HepG2 (cell line): ENCODE measurements around the gene LDLRAD3. TPM values are rescaled to one million over a fixed set of nuclear protein-coding genes. Genes with fewer than 3 reads are reported as not detected.

ENCODE experiments used
- ATM ChIP-seq: fragments of 450-650 bp; IDR thresholded peaks from 2 replicates; pipeline ENCODE4 v1.7.1; 2017; ENCODE audit warnings: mild to moderate bottlenecking, borderline replicate concordance
- CEBPG ChIP-seq: IDR thresholded peaks from 2 replicates; pipeline ENCODE4 v1.6.1; 2016
- KDM1A ChIP-seq: IDR thresholded peaks from 2 replicates; pipeline ENCODE4 v1.6.1; 2016; ENCODE audit warnings: missing compliant biosample characterization
- KLF9 ChIP-seq: IDR thresholded peaks from 2 replicates; pipeline ENCODE4 v1.6.1; 2016; ENCODE audit warnings: low read depth
- POLR2G ChIP-seq: fragments of 200-400 bp; formaldehyde crosslinking; IDR thresholded peaks from 2 replicates; pipeline ENCODE4 v1.6.1; 2018; ENCODE audit warnings: mild to moderate bottlenecking, low read depth, low read length, moderate library complexity
- RELA ChIP-seq: sonication (generic); formaldehyde crosslinking; IDR thresholded peaks from 2 replicates; pipeline ENCODE4 v1.4.0; 2020; ENCODE audit warnings: missing genetic modification reagents
- ZNF282 ChIP-seq: fragments of 450-650 bp; IDR thresholded peaks from 2 replicates; pipeline ENCODE4 v1.6.1; 2018; ENCODE audit not compliant: partially characterized antibody
- ZNF615 ChIP-seq: sonication (generic); formaldehyde crosslinking; IDR thresholded peaks from 2 replicates; pipeline ENCODE4 v1.5.0; 2020; ENCODE audit warnings: mild to moderate bottlenecking, missing genetic modification reagents, borderline replicate concordance
- ZNF775 ChIP-seq: sonication (generic); formaldehyde crosslinking; IDR thresholded peaks from 2 replicates; pipeline ENCODE4 v1.4.0; 2020; ENCODE audit warnings: missing genetic modification reagents, mild to moderate bottlenecking, moderate library complexity, borderline replicate concordance
- polyA plus RNA-seq, 8 experiments: library from polyadenylated mRNA; depleted of rRNA in 3 of 8; stranded (reverse) in 7 of 8; unstranded in 1 of 8; fragments of >200 nt; fragmentation: Illumina TruSeq in 4 of 8; extraction: Trizol in 4 of 8; gene quantifications; 2 replicates each; pipeline versions ENCODE4 v1.2.1 to v1.2.3, GENCODE V29; 2011 to 2016; ENCODE audit warnings: low read depth in 4 of 8, missing spikeins in 1 of 8, mixed read lengths in 1 of 8; ENCODE audit not compliant: insufficient read depth in 1 of 8
- total RNA-seq, 5 experiments: library from RNA; depleted of rRNA; stranded (reverse); fragments of >200 nt; fragmentation: Illumina TruSeq; extraction: Trizol; gene quantifications; 2 replicates each; pipeline ENCODE4 v1.2.3, GENCODE V29; 2016; ENCODE audit warnings: low read depth in 1 of 5
- TF ChIP-seq, protein P1 (sequence below), 2 experiments: fragments of 450-650 bp in 1 of 2; sonication (generic) in 1 of 2; formaldehyde crosslinking; IDR thresholded peaks; 2 replicates each; pipeline versions ENCODE4 v1.5.0 to v1.8.0; 2020 to 2022; ENCODE audit warnings: mild to moderate bottlenecking in 1 of 2, missing genetic modification reagents in 1 of 2
- TF ChIP-seq, protein P2 (sequence below): sonication (generic); formaldehyde crosslinking; IDR thresholded peaks from 2 replicates; pipeline ENCODE4 v1.4.0; 2020; ENCODE audit warnings: missing genetic modification reagents
- TF ChIP-seq, protein P3 (sequence below): sonication (generic); formaldehyde crosslinking; IDR thresholded peaks from 2 replicates; pipeline ENCODE4 v1.5.0; 2020; ENCODE audit warnings: mild to moderate bottlenecking, missing genetic modification reagents

Gene LDLRAD3
- total and polyA plus RNA-seq, 2 of the 13 experiments (the other 11 are each of a cell fraction or from before 2014, with no cell fraction given): 0.50 to 0.60 TPM

DNA sequence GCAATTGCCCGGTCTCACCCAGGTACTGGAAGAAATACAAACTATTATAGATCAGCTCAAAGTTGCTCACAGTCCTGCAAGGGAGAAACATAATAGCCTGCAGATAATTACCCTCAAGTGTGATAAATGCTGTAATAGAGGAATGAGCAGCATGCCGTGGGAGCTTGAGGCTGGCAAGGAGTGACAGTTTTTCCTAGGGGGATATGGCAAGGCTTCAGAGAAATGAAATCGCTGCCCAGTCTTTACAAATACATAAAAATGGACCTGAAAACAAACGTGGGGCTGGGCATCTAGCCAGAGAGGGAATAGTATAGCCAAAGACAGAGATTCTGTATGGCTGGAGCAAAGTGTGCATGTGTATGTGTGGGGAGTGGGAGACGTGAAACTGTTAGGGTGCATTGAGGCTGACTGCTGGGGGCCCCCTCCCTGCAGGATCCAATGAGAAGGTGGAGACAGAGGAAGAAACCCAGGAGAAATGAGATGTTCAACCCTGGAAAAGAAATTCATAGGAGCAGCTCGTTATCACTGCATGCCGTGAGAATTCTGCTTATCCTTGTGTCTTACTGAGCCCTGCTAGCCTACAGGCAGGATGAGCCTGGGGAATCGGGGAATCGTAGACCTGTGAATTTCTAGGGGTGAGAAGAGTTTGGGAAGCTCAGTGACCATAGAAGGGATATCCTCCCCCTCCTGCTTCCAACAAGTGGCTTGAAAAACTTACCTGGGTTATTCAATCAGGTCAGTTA lies 167.0 kb downstream of the LDLRAD3 start (continued):
- no peak for TF ChIP-seq KDM1A
- TF ChIP-seq ATM: no peak
- TF ChIP-seq ZNF615 (CRISPR knock-in tag): no peak
- TF ChIP-seq, protein P1, sequence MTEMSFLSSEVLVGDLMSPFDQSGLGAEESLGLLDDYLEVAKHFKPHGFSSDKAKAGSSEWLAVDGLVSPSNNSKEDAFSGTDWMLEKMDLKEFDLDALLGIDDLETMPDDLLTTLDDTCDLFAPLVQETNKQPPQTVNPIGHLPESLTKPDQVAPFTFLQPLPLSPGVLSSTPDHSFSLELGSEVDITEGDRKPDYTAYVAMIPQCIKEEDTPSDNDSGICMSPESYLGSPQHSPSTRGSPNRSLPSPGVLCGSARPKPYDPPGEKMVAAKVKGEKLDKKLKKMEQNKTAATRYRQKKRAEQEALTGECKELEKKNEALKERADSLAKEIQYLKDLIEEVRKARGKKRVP (CRISPR knock-in tag; IDR thresholded peaks at IDR 0.05): no peak
- no peak for TF ChIP-seq POLR2G
- TF ChIP-seq, protein P2, sequence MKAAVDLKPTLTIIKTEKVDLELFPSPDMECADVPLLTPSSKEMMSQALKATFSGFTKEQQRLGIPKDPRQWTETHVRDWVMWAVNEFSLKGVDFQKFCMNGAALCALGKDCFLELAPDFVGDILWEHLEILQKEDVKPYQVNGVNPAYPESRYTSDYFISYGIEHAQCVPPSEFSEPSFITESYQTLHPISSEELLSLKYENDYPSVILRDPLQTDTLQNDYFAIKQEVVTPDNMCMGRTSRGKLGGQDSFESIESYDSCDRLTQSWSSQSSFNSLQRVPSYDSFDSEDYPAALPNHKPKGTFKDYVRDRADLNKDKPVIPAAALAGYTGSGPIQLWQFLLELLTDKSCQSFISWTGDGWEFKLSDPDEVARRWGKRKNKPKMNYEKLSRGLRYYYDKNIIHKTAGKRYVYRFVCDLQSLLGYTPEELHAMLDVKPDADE (CRISPR knock-in tag): no peak
- no peak for TF ChIP-seq KLF9 (CRISPR knock-in tag)
- TF ChIP-seq ZNF282: no peak
- TF ChIP-seq RELA (CRISPR knock-in tag): no peak
- no peak for TF ChIP-seq ZNF775
- TF ChIP-seq, protein P3, sequence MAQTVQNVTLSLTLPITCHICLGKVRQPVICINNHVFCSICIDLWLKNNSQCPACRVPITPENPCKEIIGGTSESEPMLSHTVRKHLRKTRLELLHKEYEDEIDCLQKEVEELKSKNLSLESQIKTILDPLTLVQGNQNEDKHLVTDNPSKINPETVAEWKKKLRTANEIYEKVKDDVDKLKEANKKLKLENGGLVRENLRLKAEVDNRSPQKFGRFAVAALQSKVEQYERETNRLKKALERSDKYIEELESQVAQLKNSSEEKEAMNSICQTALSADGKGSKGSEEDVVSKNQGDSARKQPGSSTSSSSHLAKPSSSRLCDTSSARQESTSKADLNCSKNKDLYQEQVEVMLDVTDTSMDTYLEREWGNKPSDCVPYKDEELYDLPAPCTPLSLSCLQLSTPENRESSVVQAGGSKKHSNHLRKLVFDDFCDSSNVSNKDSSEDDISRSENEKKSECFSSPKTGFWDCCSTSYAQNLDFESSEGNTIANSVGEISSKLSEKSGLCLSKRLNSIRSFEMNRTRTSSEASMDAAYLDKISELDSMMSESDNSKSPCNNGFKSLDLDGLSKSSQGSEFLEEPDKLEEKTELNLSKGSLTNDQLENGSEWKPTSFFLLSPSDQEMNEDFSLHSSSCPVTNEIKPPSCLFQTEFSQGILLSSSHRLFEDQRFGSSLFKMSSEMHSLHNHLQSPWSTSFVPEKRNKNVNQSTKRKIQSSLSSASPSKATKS (CRISPR knock-in tag): no peak
- TF ChIP-seq CEBPG (CRISPR knock-in tag): no peak
